ENCODE data around the gene UPF2. TPM values are rescaled to one million over a fixed set of nuclear protein-coding genes. Genes with fewer than 3 reads are reported as not detected.

The UPF2 gene
- polyA plus RNA-seq, 1 donor from 2014 or later: 14.3 TPM

GRCh38 chr10:11931038-11931437 is 111.6 kb downstream of the UPF2 start:
- no peak for TF ChIP-seq REST (IDR thresholded peaks at IDR 0.05; ENCODE audit: borderline replicate concordance)
- no peak for TF ChIP-seq MXI1 (conservative IDR thresholded peaks at IDR 0.05; ENCODE audit: poor library complexity, severe bottlenecking)
- no peak for TF ChIP-seq RAD21 (conservative IDR thresholded peaks at IDR 0.05)
- TF ChIP-seq EZH2 (IDR thresholded peaks at IDR 0.05; ENCODE audit: borderline replicate concordance, insufficient read depth, low read length, poor library complexity, severe bottlenecking): no peak
- TF ChIP-seq SMC3 (conservative IDR thresholded peaks at IDR 0.05; ENCODE audit: poor library complexity): no peak
- no peak for TF ChIP-seq TAF1 (IDR thresholded peaks at IDR 0.05; ENCODE audit: low read depth)
- TF ChIP-seq EP300 (conservative IDR thresholded peaks at IDR 0.05; ENCODE audit: poor library complexity, severe bottlenecking): no peak
- no peak for TF ChIP-seq POLR2AphosphoS5 (IDR thresholded peaks at IDR 0.05)
- no peak for TF ChIP-seq CTCF (IDR thresholded peaks at IDR 0.05; ENCODE audit: poor library complexity, severe bottlenecking)
- Histone ChIP-seq H3K9ac (ENCODE audit: low read length) (no peak overlapping the region), H3F3A (ENCODE audit: insufficient read depth, low read length, poor library complexity, severe bottlenecking) (no peaks in the 10 kb centered on the region), H3K9me2 (ENCODE audit: insufficient read depth, low read length) (no peaks in the 10 kb centered on the region), H3K27ac (ENCODE audit: low read length) (no peak overlapping the region), H3K36me3 (ENCODE audit: insufficient read depth, low read length) (peaks cover 7% of the 10 kb centered on the region), H2AFZ (ENCODE audit: low read depth, low read length) (no peak overlapping the region), H4K20me1 (ENCODE audit: insufficient read depth) (no peaks in the 10 kb centered on the region), H3K4me2 (ENCODE audit: low read length) (no peak overlapping the region), H3K9me3 (ENCODE audit: low read length) (no peaks in the 10 kb centered on the region), H3K79me2 (replicated peaks; ENCODE audit: insufficient read depth, low read length) (no peaks in the 10 kb centered on the region), H3K4me3 (ENCODE audit: low read length) (no peak overlapping the region), H3K27me3 (ENCODE audit: insufficient read depth, low read depth, low read length) (no peaks in the 10 kb centered on the region)

GRCh38 chr10:11930312-11930978 is 112.2 kb downstream of the UPF2 start:
- TF ChIP-seq TAF1 (IDR thresholded peaks at IDR 0.05; ENCODE audit: low read depth) (no peak), MXI1 (conservative IDR thresholded peaks at IDR 0.05; ENCODE audit: poor library complexity, severe bottlenecking) (no peak), POLR2AphosphoS5 (IDR thresholded peaks at IDR 0.05) (no peak), EZH2 (IDR thresholded peaks at IDR 0.05; ENCODE audit: borderline replicate concordance, insufficient read depth, low read length, poor library complexity, severe bottlenecking) (no peak), REST (IDR thresholded peaks at IDR 0.05; ENCODE audit: borderline replicate concordance) (no peak), RAD21 (conservative IDR thresholded peaks at IDR 0.05) (no peak), SMC3 (conservative IDR thresholded peaks at IDR 0.05; ENCODE audit: poor library complexity) (no peak), EP300 (conservative IDR thresholded peaks at IDR 0.05; ENCODE audit: poor library complexity, severe bottlenecking) (no peak), CTCF (IDR thresholded peaks at IDR 0.05; ENCODE audit: poor library complexity, severe bottlenecking) (no peak)
- no peaks in the 10 kb centered on the region for H4K20me1 ChIP-seq (ENCODE audit: insufficient read depth)
- no peak overlapping the region for H2AFZ ChIP-seq (ENCODE audit: low read depth, low read length)
- H3K27ac ChIP-seq (ENCODE audit: low read length): no peak overlapping the region
- H3K4me2 ChIP-seq (ENCODE audit: low read length): no peak overlapping the region
- no peaks in the 10 kb centered on the region for H3K27me3 ChIP-seq (ENCODE audit: insufficient read depth, low read depth, low read length)
- H3K9me3 ChIP-seq (ENCODE audit: low read length): no peaks in the 10 kb centered on the region
- H3K79me2 ChIP-seq (replicated peaks; ENCODE audit: insufficient read depth, low read length): no peaks in the 10 kb centered on the region
- peaks cover 13% of the 10 kb centered on the region for H3K36me3 ChIP-seq (ENCODE audit: insufficient read depth, low read length)
- no peaks in the 10 kb centered on the region for H3F3A ChIP-seq (ENCODE audit: insufficient read depth, low read length, poor library complexity, severe bottlenecking)
- H3K4me3 ChIP-seq (ENCODE audit: low read length): no peak overlapping the region
- no peaks in the 10 kb centered on the region for H3K9me2 ChIP-seq (ENCODE audit: insufficient read depth, low read length)
- H3K9ac ChIP-seq (ENCODE audit: low read length): no peak overlapping the region
